CD4-positive, alpha-beta T cell (primary cell): Measurements from ENCODE around the gene FJX1. TPM values are rescaled to one million over a fixed set of nuclear protein-coding genes. Genes with fewer than 3 reads are reported as not detected.

ENCODE experiments used
- ATAC-seq: fragments of 200-7000 bp; cut with Tn5 transposase; one replicate; pipeline ENCODE4 v1.10.0; 2022; ENCODE audit warnings: mild to moderate bottlenecking; ENCODE audit not compliant: poor library complexity
- CTCF ChIA-PET: fragments of 350-600 bp; sonication (Branson Sonifier 250); formaldehyde crosslinking; loops from one replicate; lab custom pipeline; 2021; ENCODE audit warnings: antibody characterized with exemption, inconsistent platforms; lab: Charles Lee
- POLR2A ChIA-PET: fragments of 350-600 bp; sonication (Branson Sonifier 250); formaldehyde crosslinking; loops from one replicate; lab custom pipeline; 2021; ENCODE audit warnings: antibody characterized with exemption, inconsistent platforms; lab: Charles Lee
- DNase-seq, 14 experiments: peaks; one replicate each; pipeline ENCODE4 v3.0.0-alpha.2; 2013 to 2020; ENCODE audit warnings: mixed read lengths in 2 of 14
- H3K27ac ChIP-seq, 2 donors: one replicate each; pipeline versions ENCODE4 v1.5.1 to v1.7.0; 2013; ENCODE audit warnings: low read length in 2 of 2, low read depth in 1 of 2, mild to moderate bottlenecking in 1 of 2
- H3K27me3 ChIP-seq, 2 experiments: 1 replicate in 1 of 2; 2 replicates in 1 of 2; pipeline versions ENCODE4 v1.6.1 to v1.7.0; 2013; ENCODE audit warnings: low read length in 2 of 2, control low read depth in 1 of 2, mild to moderate bottlenecking in 1 of 2, moderate library complexity in 1 of 2; ENCODE audit not compliant: insufficient read depth in 2 of 2, control insufficient read depth in 1 of 2
- H3K36me3 ChIP-seq: one replicate; pipeline ENCODE4 v1.6.1; 2013; ENCODE audit warnings: low read length, control low read depth; ENCODE audit not compliant: insufficient read depth
- H3K4me1 ChIP-seq: one replicate; pipeline ENCODE4 v1.6.1; 2013; ENCODE audit warnings: low read length, control low read depth; ENCODE audit not compliant: insufficient read depth
- H3K4me3 ChIP-seq: one replicate; pipeline ENCODE4 v1.5.1; 2013; ENCODE audit warnings: mild to moderate bottlenecking, low read length, moderate library complexity
- H3K9me3 ChIP-seq, 2 experiments: 1 replicate in 1 of 2; 2 replicates in 1 of 2; pipeline versions ENCODE4 v1.6.1 to v1.7.0; 2013; ENCODE audit warnings: low read length in 2 of 2, mild to moderate bottlenecking in 2 of 2, control low read depth in 1 of 2, moderate library complexity in 1 of 2; ENCODE audit not compliant: control insufficient read depth in 1 of 2, insufficient read depth in 1 of 2
- H3K27ac Mint-ChIP-seq: one replicate; pipeline ENCODE4 v1.8.0; 2020; ENCODE audit warnings: mixed read lengths
- H3K27me3 Mint-ChIP-seq: one replicate; pipeline ENCODE4 v1.8.0; 2021; ENCODE audit warnings: mixed read lengths
- H3K36me3 Mint-ChIP-seq: one replicate; pipeline ENCODE4 v1.8.0; 2021; ENCODE audit warnings: low read depth, mixed read lengths
- H3K4me1 Mint-ChIP-seq: one replicate; pipeline ENCODE4 v1.8.0; 2021; ENCODE audit warnings: low read depth, mixed read lengths
- H3K4me3 Mint-ChIP-seq: one replicate; pipeline ENCODE4 v1.8.0; 2020; ENCODE audit warnings: mild to moderate bottlenecking, mixed read lengths
- H3K9me3 Mint-ChIP-seq: one replicate; pipeline ENCODE4 v1.8.0; 2020; ENCODE audit warnings: mixed read lengths
- CTCF ChIP-seq: fragments of 200-600 bp; IDR thresholded peaks from one replicate; pipeline ENCODE4 v1.8.0; 2022; ENCODE audit warnings: antibody characterized with exemption, mild to moderate bottlenecking
- intact Hi-C, 2 experiments: fragments of 100-400 bp; cut with DNase I in 1 of 2; cut with micrococcal nuclease in 1 of 2; formaldehyde crosslinking; loops; one replicate each; pipeline versions ENCODE4 v1.15.1 to v1.9.0; 2023 to 2025; cut with DNase I, micrococcal nuclease
- total RNA-seq, 174 experiments: library from RNA in 2 of 174; stranded (reverse) in 2 of 174; gene quantifications; one replicate each; pipeline ENCODE4 v1.2.3 and lab custom pipeline; 2021 to 2026

FJX1 gene
- total RNA-seq, 2 experiments from 2014 or later, result not detected

DNA sequence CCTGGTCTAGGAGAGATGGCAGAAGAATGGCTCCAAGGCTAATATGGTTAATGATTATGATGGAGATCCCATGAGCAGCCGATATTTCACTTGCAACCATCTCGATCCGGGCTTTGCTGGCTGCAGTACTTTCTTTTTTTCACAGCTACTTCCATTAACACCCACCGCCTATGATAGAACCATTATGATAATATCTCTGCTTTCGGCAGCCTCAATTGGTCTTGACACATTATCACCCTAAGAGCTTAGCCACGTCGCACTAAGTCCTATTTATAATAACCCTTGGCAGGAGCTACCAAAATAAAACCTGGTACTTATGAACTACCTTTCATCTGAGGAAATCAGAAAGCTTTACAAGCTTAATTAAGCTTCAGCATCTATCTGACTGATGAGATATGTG is 7.6 kb upstream of the FJX1 start:
- Histone ChIP-seq H3K9me3 (no peaks in the 10 kb centered on the region), H3K27me3 (peaks cover 5 to 32% of the 10 kb centered on the region in 2 experiments), H3K36me3 (no peaks in the 10 kb centered on the region), H3K4me1 (no peaks in the 10 kb centered on the region), H3K27ac (no peak overlapping the region), H3K4me3 (no peak overlapping the region)
- Mint-ChIP-seq H3K36me3 (no peaks in the 10 kb centered on the region), H3K4me3 (no peak overlapping the region), H3K27me3 (peaks cover 81% of the 10 kb centered on the region), H3K27ac (no peak overlapping the region), H3K4me1 (no peaks in the 10 kb centered on the region), H3K9me3 (no peaks in the 10 kb centered on the region)
- POLR2A ChIA-PET, result no interaction called here
- DNase-seq (no peak), ATAC-seq (no peak)
- intact Hi-C loops, result loop anchor here (10.0 kb wide), 2 partner anchors 524 to 1064 kb away; no protein-coding TSS in a partner anchor
- no peak for TF ChIP-seq CTCF
- CTCF ChIA-PET, result no interaction called here

GRCh38 chr11:35611741-35612140 is 6.5 kb upstream of the FJX1 start:
- H3K36me3 Mint-ChIP-seq, result no peaks in the 10 kb centered on the region
- H3K9me3 Mint-ChIP-seq, result no peaks in the 10 kb centered on the region
- no peak overlapping the region for H3K27ac ChIP-seq
- H3K4me3 Mint-ChIP-seq, result no peak overlapping the region
- H3K27me3 ChIP-seq, result peaks cover 5 to 40% of the 10 kb centered on the region in 2 experiments
- H3K4me3 ChIP-seq, result no peak overlapping the region
- H3K36me3 ChIP-seq, result no peaks in the 10 kb centered on the region
- ChIA-PET CTCF (no interaction called here), POLR2A (no interaction called here)
- no peaks in the 10 kb centered on the region for H3K4me1 ChIP-seq
- TF ChIP-seq CTCF, result no peak
- no peaks in the 10 kb centered on the region for H3K9me3 ChIP-seq
- no peak overlapping the region for H3K27ac Mint-ChIP-seq
- no peak for DNase-seq
- ATAC-seq, result no peak
- H3K27me3 Mint-ChIP-seq, result peaks cover 79% of the 10 kb centered on the region
- intact Hi-C loops, result loop anchor here (10.0 kb wide), 2 partner anchors 523 to 1063 kb away; no protein-coding TSS in a partner anchor
- H3K4me1 Mint-ChIP-seq, result no peaks in the 10 kb centered on the region

DNA sequence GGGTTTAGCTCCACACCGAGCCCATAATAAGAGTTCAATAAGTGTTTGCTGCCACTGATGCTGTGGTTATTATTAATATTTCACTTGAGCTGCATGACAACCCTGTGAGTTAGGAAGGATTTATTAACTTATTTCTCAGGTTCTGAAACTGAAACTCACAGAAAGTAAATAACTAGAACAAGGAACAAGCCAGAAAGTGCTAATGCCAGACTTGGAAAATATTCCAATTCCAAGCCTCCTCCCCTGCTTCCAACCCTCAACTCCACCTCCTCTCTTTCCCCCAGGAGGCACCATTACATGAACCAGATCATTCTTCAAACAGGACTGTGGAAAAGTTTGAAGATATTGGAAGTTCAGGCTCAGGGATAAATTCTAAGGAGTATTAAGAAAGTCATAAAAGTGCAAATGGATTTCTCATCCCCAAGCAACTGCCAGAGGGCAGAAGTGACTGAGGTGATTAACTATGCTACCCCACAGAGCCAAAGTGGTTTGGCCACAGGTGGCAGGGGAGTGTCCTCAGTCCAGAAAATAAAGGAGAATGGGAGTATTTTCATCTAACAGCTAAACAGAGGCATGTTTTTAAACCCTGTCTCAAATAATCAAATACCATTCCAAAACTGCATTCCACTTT is 3.2 kb upstream of the FJX1 start:
- H3K4me1 ChIP-seq, result peaks cover 17% of the 10 kb centered on the region
- ChIA-PET CTCF (interaction anchor here (1.0 to 1.3 kb wide), 2 partner anchors 30 to 651 kb away, joined by 3 to 6 read pairs; no protein-coding TSS in a partner anchor), POLR2A (no interaction called here)
- H3K4me1 Mint-ChIP-seq, result peaks cover 10% of the 10 kb centered on the region
- H3K27ac ChIP-seq, result no peak overlapping the region
- no peaks in the 10 kb centered on the region for H3K9me3 Mint-ChIP-seq
- ATAC-seq (no peak), DNase-seq (no peak)
- TF ChIP-seq CTCF, result no peak
- H3K27me3 Mint-ChIP-seq, result peaks cover 70% of the 10 kb centered on the region
- H3K27me3 ChIP-seq, result peaks cover 22 to 57% of the 10 kb centered on the region in 2 experiments
- H3K27ac Mint-ChIP-seq, result no peak overlapping the region
- no peak overlapping the region for H3K4me3 ChIP-seq
- intact Hi-C loops, result loop anchor here (2.0 to 10.0 kb wide), 5 partner anchors 520 to 1127 kb away; no protein-coding TSS in a partner anchor
- no peaks in the 10 kb centered on the region for H3K36me3 Mint-ChIP-seq
- H3K36me3 ChIP-seq, result no peaks in the 10 kb centered on the region
- no peak overlapping the region for H3K4me3 Mint-ChIP-seq
- H3K9me3 ChIP-seq, result peaks cover 0 to 5% of the 10 kb centered on the region in 2 experiments
